H1 (cell line): ENCODE results near the gene TMEM254. TPM values are rescaled to one million over a fixed set of nuclear protein-coding genes. Genes with fewer than 3 reads are reported as not detected.

Experiments
- CTCF ChIA-PET: fragments of 300-600 bp; sonication (Branson Sonifier 250); formaldehyde crosslinking; loops from one replicate; lab custom pipeline; 2021; ENCODE audit not compliant: partially characterized antibody; lab: Charles Lee
- POLR2A ChIA-PET: fragments of 300-600 bp; sonication (Branson Sonifier 250); formaldehyde crosslinking; loops from one replicate; lab custom pipeline; 2021; ENCODE audit warnings: inconsistent platforms; ENCODE audit not compliant: partially characterized antibody; lab: Charles Lee
- DNase-seq, 2 experiments: peaks; one replicate each; pipeline versions ENCODE4 v3.0.0 to v3.0.0-alpha.2; 2010 to 2022; ENCODE audit warnings: low spot score in 2 of 2, low read depth in 1 of 2, mixed read lengths in 1 of 2
- FAIRE-seq: peaks from 2 replicates; lab custom pipeline; 2011; peaks lifted over from hg19 to GRCh38; lab: Jason Lieb, UNC
- H2AFZ ChIP-seq: 2 replicates; pipeline ENCODE4 v1.8.1; 2012; ENCODE audit warnings: low read length, inconsistent platforms
- H2AK5ac ChIP-seq: 2 replicates; pipeline ENCODE4 v1.6.1; 2013; ENCODE audit warnings: low read depth, low read length
- H2BK120ac ChIP-seq: replicated peaks from 2 replicates; pipeline ENCODE3; 2013; ENCODE audit warnings: low read depth, low read length, inconsistent platforms
- H2BK12ac ChIP-seq: 2 replicates; pipeline ENCODE4 v1.6.1; 2013; ENCODE audit warnings: low read depth, low read length
- H2BK15ac ChIP-seq: 2 replicates; pipeline ENCODE4 v1.6.1; 2013; ENCODE audit warnings: low read length
- H2BK20ac ChIP-seq: 2 replicates; pipeline ENCODE4 v1.6.1; 2013; ENCODE audit warnings: low read length
- H2BK5ac ChIP-seq: 2 replicates; pipeline ENCODE4 v1.6.1; 2013; ENCODE audit warnings: low read depth, low read length
- H3K14ac ChIP-seq: 2 replicates; pipeline ENCODE4 v1.6.1; 2013; ENCODE audit warnings: inconsistent platforms; ENCODE audit not compliant: insufficient read length
- H3K18ac ChIP-seq: 2 replicates; pipeline ENCODE4 v1.6.1; 2013; ENCODE audit warnings: low read length; ENCODE audit errors: extremely low read depth
- H3K23ac ChIP-seq: 2 replicates; pipeline ENCODE4 v1.6.1; 2013; ENCODE audit warnings: inconsistent platforms; ENCODE audit not compliant: insufficient read length
- H3K23me2 ChIP-seq: 2 replicates; pipeline ENCODE4 v1.6.1; 2013; ENCODE audit warnings: low read depth, low read length
- H3K27ac ChIP-seq: 2 replicates; pipeline ENCODE4 v1.6.1; 2011; ENCODE audit warnings: low read depth, low read length, inconsistent platforms
- H3K27me3 ChIP-seq, 4 experiments: replicated peaks in 1 of 4; 1 replicate in 1 of 4; 2 replicates in 3 of 4; pipeline versions ENCODE4 v1.6.1 to v1.8.1; 2011 to 2013; ENCODE audit warnings: low read length in 3 of 4, mild to moderate bottlenecking in 3 of 4, inconsistent platforms in 2 of 4, mixed read lengths in 2 of 4, moderate library complexity in 1 of 4; ENCODE audit not compliant: control insufficient read depth in 3 of 4, insufficient read depth in 3 of 4; ENCODE audit errors: extremely low read depth in 1 of 4
- H3K36me3 ChIP-seq, 4 experiments: 2 replicates each; pipeline versions ENCODE4 v1.6.1 to v1.8.1; 2011 to 2013; ENCODE audit warnings: mild to moderate bottlenecking in 4 of 4, low read length in 3 of 4, moderate library complexity in 2 of 4, control low read depth in 1 of 4, inconsistent platforms in 1 of 4; ENCODE audit not compliant: insufficient read depth in 4 of 4, control insufficient read depth in 2 of 4
- H3K4ac ChIP-seq: replicated peaks from 2 replicates; pipeline ENCODE3; 2013; ENCODE audit warnings: low read length, low read depth, mixed read lengths, inconsistent platforms; ENCODE audit not compliant: insufficient read length
- H3K4me1 ChIP-seq, 4 experiments: replicated peaks in 1 of 4; 1 replicate in 1 of 4; 2 replicates in 3 of 4; pipeline versions ENCODE4 v1.6.1 to v1.8.1; 2011 to 2013; ENCODE audit warnings: low read length in 3 of 4, inconsistent platforms in 2 of 4, mixed read lengths in 1 of 4; ENCODE audit not compliant: insufficient read depth in 4 of 4, control insufficient read depth in 3 of 4
- H3K4me2 ChIP-seq, 2 experiments: 2 replicates each; pipeline versions ENCODE4 v1.6.1 to v1.8.1; 2011 to 2013; ENCODE audit warnings: low read depth in 2 of 2, low read length in 2 of 2, control low read depth in 1 of 2, inconsistent platforms in 1 of 2, mild to moderate bottlenecking in 1 of 2; ENCODE audit not compliant: insufficient read depth in 1 of 2
- H3K4me3 ChIP-seq, 4 experiments: fragments of 200-600, 300-600 bp in 1 of 4; sonication (generic), shearing (Covaris generic), sonication (Bioruptor Twin) in 1 of 4; 2 replicates each; pipeline versions ENCODE4 v1.5.1 to v1.8.1; 2011 to 2016; ENCODE audit warnings: low read length in 4 of 4, low read depth in 3 of 4, control low read depth in 2 of 4, inconsistent platforms in 2 of 4, mild to moderate bottlenecking in 2 of 4, mixed read lengths in 1 of 4, moderate library complexity in 1 of 4; ENCODE audit not compliant: insufficient read depth in 2 of 4; ENCODE audit errors: extremely low read depth in 1 of 4
- H3K56ac ChIP-seq: replicated peaks from 2 replicates; pipeline ENCODE3; 2013; ENCODE audit warnings: low read depth, mild to moderate bottlenecking, mixed read lengths, low read length, inconsistent platforms; ENCODE audit not compliant: insufficient read length
- H3K79me1 ChIP-seq: 2 replicates; pipeline ENCODE4 v1.6.1; 2013; ENCODE audit warnings: low read depth, low read length, control low read depth
- H3K79me2 ChIP-seq, 2 experiments: 2 replicates each; pipeline versions ENCODE4 v1.6.1 to v1.8.1; 2012 to 2013; ENCODE audit warnings: low read length in 2 of 2, mild to moderate bottlenecking in 2 of 2, inconsistent platforms in 1 of 2; ENCODE audit not compliant: insufficient read depth in 2 of 2, control insufficient read depth in 1 of 2
- H3K9ac ChIP-seq, 4 experiments: replicated peaks in 1 of 4; 1 replicate in 1 of 4; 2 replicates in 3 of 4; pipeline versions ENCODE4 v1.6.1 to v1.8.1; 2011 to 2013; ENCODE audit warnings: low read depth in 3 of 4, low read length in 3 of 4, control low read depth in 2 of 4, mild to moderate bottlenecking in 2 of 4, moderate library complexity in 2 of 4, inconsistent platforms in 1 of 4; ENCODE audit errors: extremely low read depth in 1 of 4
- H3K9me3 ChIP-seq, 2 experiments: 2 replicates each; pipeline versions ENCODE4 v1.6.1 to v1.8.1; 2012 to 2013; ENCODE audit warnings: mild to moderate bottlenecking in 2 of 2, moderate library complexity in 2 of 2, control low read depth in 1 of 2, inconsistent platforms in 1 of 2, low read depth in 1 of 2, low read length in 1 of 2, mixed read lengths in 1 of 2; ENCODE audit not compliant: insufficient read depth in 2 of 2
- H4K20me1 ChIP-seq, 2 experiments: replicated peaks in 1 of 2; 2 replicates each; pipeline versions ENCODE3 to v1.8.1; 2011 to 2013; ENCODE audit warnings: inconsistent platforms in 2 of 2, low read length in 2 of 2, mild to moderate bottlenecking in 1 of 2; ENCODE audit not compliant: insufficient read depth in 2 of 2, control insufficient read depth in 1 of 2
- H4K5ac ChIP-seq: 2 replicates; pipeline ENCODE4 v1.6.1; 2013; ENCODE audit warnings: low read length, low read depth, mixed read lengths, inconsistent platforms; ENCODE audit not compliant: insufficient read length
- H4K8ac ChIP-seq: 2 replicates; pipeline ENCODE4 v1.8.0; 2013; ENCODE audit warnings: mild to moderate bottlenecking, moderate library complexity, low read length, inconsistent platforms; ENCODE audit not compliant: insufficient read depth; ENCODE audit errors: extremely low read depth
- H4K91ac ChIP-seq: replicated peaks from 2 replicates; pipeline ENCODE3; 2013; ENCODE audit warnings: low read length, mixed read lengths, inconsistent platforms; ENCODE audit not compliant: insufficient read length
- CBX5 ChIP-seq: fragments of 300-800, 300-1000 bp; sonication (generic); IDR thresholded peaks from 2 replicates; pipeline ENCODE4 v1.7.1; 2016; ENCODE audit warnings: antibody characterized with exemption, low read length, low read depth
- HDAC6 ChIP-seq: IDR thresholded peaks from one replicate; pipeline ENCODE4 v1.7.1; 2012; ENCODE audit warnings: low read depth, mild to moderate bottlenecking, inconsistent platforms, low read length, moderate library complexity
- POLR2A ChIP-seq, 2 experiments: IDR thresholded peaks; 1 replicate in 1 of 2; 2 replicates in 1 of 2; pipeline ENCODE4 v1.6.1; 2011; ENCODE audit warnings: low read depth in 2 of 2, low read length in 2 of 2, mild to moderate bottlenecking in 2 of 2; ENCODE audit errors: control extremely low read depth in 1 of 2
- SP2 ChIP-seq: IDR thresholded peaks from 2 replicates; pipeline ENCODE4 v1.6.1; 2012; ENCODE audit warnings: mild to moderate bottlenecking, low read length, inconsistent platforms
- WGBS, 2 experiments: shearing (Covaris generic) in 1 of 2; methylation state at CpG; one replicate each; pipeline versions ENCODE4 v1.1.6 to v1.1.7; 2013 to 2015; ENCODE audit warnings: low lambda C conversion rate in 2 of 2, mixed read lengths in 2 of 2, inconsistent platforms in 1 of 2, low coverage in 1 of 2, missing lambda C conversion rate in 1 of 2; ENCODE audit not compliant: insufficient replicate concordance in 2 of 2, insufficient coverage in 1 of 2, insufficient read length in 1 of 2; ENCODE audit errors: extremely low coverage in 1 of 2, missing lambda C conversion rate in 1 of 2; 5-methylcytosine and 5-hydroxymethylcytosine counted together
- polyA plus RNA-seq, 7 experiments: library from polyadenylated mRNA; depleted of rRNA in 3 of 7; stranded (reverse) in 5 of 7; unstranded in 2 of 7; fragments of >200 nt in 5 of 7; fragments of 200-250 nt in 2 of 7; gene quantifications; 1 replicate in 5 of 7; 2 replicates in 1 of 7; 4 replicates in 1 of 7; pipeline versions ENCODE4 v1.2.1 to v1.2.3, GENCODE V29; 2011 to 2013; ENCODE audit warnings: missing spikeins in 2 of 7, mixed read lengths in 2 of 7
- total RNA-seq: library from RNA; stranded (reverse); fragmentation: NEBNext Ultra II Directional; extraction: Animal tissue kit (Norgen Biotek cat#: 25700); gene quantifications from 2 replicates; pipeline ENCODE4 v1.2.1, GENCODE V29; 2021

TMEM254 gene
- total and polyA plus RNA-seq, 2 of the 8 experiments (the other 6 are each of a cell fraction or from before 2014, with no cell fraction given), result 26.9 to 61.2 TPM

- Histone ChIP-seq H3K18ac (no peak overlapping the region), H3K14ac (no peak overlapping the region), H4K20me1 (no peaks in the 10 kb centered on the region), H2BK15ac (no peak overlapping the region), H3K36me3 (no peaks in the 10 kb centered on the region), H4K91ac (no peak overlapping the region), H2BK120ac (no peak overlapping the region), H3K23me2 (no peaks in the 10 kb centered on the region), H4K5ac (no peak overlapping the region), H2BK12ac (no peak overlapping the region), H3K23ac (no peak overlapping the region), H3K9ac (no peak overlapping the region), H3K4me3 (no peak overlapping the region), H3K9me3 (no peaks in the 10 kb centered on the region), H2AFZ (no peak overlapping the region), H2AK5ac (no peak overlapping the region), H4K8ac (no peak overlapping the region), H2BK5ac (no peak overlapping the region), H3K56ac (no peak overlapping the region), H3K27ac (no peak overlapping the region), H3K4me2 (no peak overlapping the region), H3K79me2 (no peaks in the 10 kb centered on the region), H3K4ac (no peak overlapping the region), H2BK20ac (no peak overlapping the region), H3K27me3 (no peaks in the 10 kb centered on the region; a peak in 1 of 7 replicates), H3K79me1 (no peaks in the 10 kb centered on the region), H3K4me1 (no peaks in the 10 kb centered on the region)
- FAIRE-seq, result no peak
- no peak for DNase-seq
- POLR2A ChIA-PET, result no interaction called here
- CTCF ChIA-PET, result no interaction called here
- 89% methylated on average over 5 of the region's 5 CpGs; no CpG with 5 or more reads in 1 of the 2 experiments for WGBS, 2 experiments
- no peak for TF ChIP-seq POLR2A (IDR thresholded peaks at IDR 0.05; ENCODE audit: control extremely low read depth in 1 of 2, low read depth in 2 of 2, low read length in 2 of 2)
- no peak for TF ChIP-seq SP2
- no peak for TF ChIP-seq HDAC6
- TF ChIP-seq CBX5, result no peak
Observed at GRCh38 chr10:80032503-80032902, 46.0 kb upstream of the TMEM254 start.
